ENCODE results near the gene PDLIM5. TPM values are rescaled to one million over a fixed set of nuclear protein-coding genes. Genes with fewer than 3 reads are reported as not detected.

Gene PDLIM5
- total and polyA plus RNA-seq, 2 of the 8 experiments (the other 6 are each of a cell fraction or from before 2014, with no cell fraction given) = 37.3 to 62.1 TPM

GRCh38 chr4:94576210-94576609, 124.5 kb downstream of the PDLIM5 start (continued):
- TF ChIP-seq ATF2 (IDR thresholded peaks at IDR 0.05; ENCODE audit: low read length) = no peak
- no peak for TF ChIP-seq RNF2 (IDR thresholded peaks at IDR 0.05; ENCODE audit: borderline replicate concordance, low read depth, low read length, missing control alignments, poor library complexity, severe bottlenecking)
- no peak for TF ChIP-seq CTCF (IDR thresholded peaks at IDR 0.05; ENCODE audit: control extremely low read depth in 1 of 3, insufficient read depth in 1 of 3, low read depth in 1 of 3, low read length in 3 of 3)
- no peak for TF ChIP-seq EGR1 (IDR thresholded peaks at IDR 0.05; ENCODE audit: borderline replicate concordance, low read depth, low read length)

Measured in H1 (cell line).